Effector CD4-positive, alpha-beta T cell (primary cell): ENCODE data around the gene CNDP2.

Experiments used
- DNase-seq: peaks from one replicate; pipeline ENCODE4 v3.0.0-alpha.2; 2020

The CNDP2 gene

GRCh38 chr18:74501386-74501785 lies 5.2 kb downstream of the CNDP2 start:
- DNase-seq: no peak

DNA sequence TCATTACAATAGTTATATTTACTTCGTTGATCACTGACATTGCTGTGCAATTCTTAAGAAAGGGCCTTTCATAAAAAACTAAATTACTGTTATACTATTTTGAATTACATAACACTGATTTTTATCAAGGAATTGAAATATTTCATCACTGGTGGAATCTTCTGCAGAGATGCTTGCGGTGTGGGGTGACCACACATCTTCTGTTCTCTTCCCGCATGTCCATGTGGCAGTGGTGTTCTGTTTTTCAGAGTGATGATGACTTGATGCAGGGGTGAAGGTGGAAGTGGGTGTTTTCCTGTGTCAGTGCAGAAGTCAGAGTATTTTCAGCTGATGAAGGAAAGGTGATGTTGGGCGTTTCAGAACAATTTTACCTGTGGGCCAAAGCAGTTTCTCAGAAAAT lies 7.0 kb downstream of the CNDP2 start:
- DNase-seq: no peak

- no peak for DNase-seq
These were observed 9.6 kb downstream of the CNDP2 start for GRCh38 chr18:74505776-74506175.

DNA sequence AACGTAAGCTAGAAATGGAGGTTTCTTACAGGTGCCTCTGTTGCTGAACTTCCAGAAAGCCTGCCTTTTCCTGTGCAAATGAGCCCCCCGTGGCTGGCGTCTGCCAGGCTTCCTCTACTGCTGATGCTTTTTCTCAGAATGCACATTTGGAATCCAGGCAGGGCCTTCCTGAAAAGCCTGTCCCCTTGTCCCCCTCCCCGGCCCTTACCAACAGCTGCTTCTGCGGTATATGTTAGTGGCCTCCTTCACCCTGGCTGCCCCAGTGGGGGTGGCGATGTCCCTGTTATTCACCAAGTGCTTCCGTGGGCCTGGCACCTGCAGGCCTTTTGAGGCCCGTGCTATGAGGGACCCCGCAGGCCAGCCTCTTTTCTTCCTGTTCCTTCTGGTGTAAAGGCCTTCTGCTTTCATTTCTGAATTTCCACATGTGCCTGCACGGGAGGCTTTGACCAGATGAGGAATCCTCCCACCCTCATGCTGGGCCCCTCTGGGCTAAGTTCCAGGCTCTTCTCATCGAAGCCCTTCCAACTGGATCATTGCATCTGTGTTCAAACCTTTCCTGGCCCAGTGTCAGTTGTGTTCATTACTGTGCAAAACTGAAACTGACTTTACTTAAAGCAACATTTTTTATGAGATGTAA lies 10.4 kb downstream of the CNDP2 start:
- no peak for DNase-seq

DNA sequence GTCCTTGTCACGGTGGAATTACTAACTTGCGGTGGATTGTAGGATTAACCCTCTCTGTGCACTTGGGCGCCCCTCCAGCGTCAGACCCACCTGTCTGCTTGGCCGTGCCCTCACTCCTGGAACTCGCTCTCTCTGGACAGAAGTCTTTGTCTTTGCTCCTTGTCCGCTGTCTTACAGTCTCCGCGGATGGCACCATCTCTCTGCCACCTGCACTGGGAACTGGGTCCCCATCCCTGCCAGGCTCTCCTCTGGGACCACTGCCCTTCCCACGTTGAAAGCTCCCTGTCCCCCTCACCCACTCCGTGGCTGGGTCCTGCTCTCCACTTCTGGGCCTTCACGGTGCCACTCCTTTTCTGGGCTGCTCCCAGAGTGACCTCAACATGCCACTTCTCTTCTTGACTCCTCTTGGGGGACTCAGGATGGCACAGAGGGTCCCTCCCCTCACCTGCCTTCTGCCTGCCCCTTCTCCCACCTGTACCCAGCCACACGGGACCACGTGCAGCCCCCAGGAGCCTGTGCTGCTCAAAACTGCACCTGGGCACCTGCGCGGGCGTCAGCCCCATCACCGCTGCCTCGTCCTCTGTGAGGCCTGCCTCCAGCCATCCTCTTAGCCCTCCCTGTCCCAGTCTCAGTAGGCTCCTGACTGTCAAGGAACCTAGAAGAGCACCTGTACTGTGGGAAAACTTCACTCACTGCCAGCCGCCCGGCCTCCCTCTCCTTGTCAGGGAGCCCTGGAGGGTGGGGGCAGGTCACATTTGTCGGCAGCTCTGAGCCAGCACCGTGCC lies 11.1 kb downstream of the CNDP2 start:
- no peak for DNase-seq

- DNase-seq: no peak
These were observed 11.8 kb downstream of the CNDP2 start for GRCh38 chr18:74507927-74508326.

GRCh38 chr18:74508366-74508765 lies 12.2 kb downstream of the CNDP2 start:
- DNase-seq: no peak

- no peak for DNase-seq
These were observed 12.7 kb downstream of the CNDP2 start for GRCh38 chr18:74508821-74509225.

GRCh38 chr18:74509856-74510769 lies 13.9 kb downstream of the CNDP2 start:
- DNase-seq: no peak

DNA sequence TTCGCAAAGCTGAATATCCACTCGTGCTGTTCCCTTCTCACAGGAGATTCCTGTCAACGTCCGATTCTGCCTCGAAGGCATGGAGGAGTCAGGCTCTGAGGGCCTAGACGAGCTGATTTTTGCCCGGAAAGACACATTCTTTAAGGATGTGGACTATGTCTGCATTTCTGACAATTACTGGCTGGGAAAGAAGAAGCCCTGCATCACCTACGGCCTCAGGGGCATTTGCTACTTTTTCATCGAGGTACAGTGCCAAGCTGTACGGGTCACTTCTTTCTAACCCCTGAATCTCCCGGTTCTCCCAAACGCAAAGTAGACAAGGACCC lies 14.6 kb downstream of the CNDP2 start:
- no peak for DNase-seq

DNA sequence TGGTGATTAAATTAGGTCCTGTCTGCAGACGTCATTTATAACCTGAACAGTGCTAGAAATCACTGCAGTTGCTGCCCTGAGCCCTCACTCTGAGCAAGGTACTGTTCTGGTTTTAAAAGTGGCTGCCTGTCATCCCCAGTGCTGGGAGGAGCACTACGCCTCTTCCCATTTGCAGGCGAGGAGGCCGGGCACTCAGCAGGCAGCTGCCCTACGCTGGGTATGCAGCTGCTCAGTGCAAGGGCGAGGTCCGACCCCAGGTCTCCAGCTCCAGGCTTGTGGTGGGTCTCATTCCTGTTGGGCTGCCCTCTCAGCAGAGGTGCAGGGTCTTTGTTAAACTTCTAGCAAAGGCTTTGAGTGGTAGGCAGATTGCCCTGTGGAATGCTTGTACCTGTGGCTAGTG lies 15.7 kb downstream of the CNDP2 start:
- DNase-seq: no peak

- DNase-seq: no peak
These were observed 16.3 kb downstream of the CNDP2 start for GRCh38 chr18:74512321-74513053.

GRCh38 chr18:74513149-74513882 lies 17.2 kb downstream of the CNDP2 start:
- no peak for DNase-seq

DNA sequence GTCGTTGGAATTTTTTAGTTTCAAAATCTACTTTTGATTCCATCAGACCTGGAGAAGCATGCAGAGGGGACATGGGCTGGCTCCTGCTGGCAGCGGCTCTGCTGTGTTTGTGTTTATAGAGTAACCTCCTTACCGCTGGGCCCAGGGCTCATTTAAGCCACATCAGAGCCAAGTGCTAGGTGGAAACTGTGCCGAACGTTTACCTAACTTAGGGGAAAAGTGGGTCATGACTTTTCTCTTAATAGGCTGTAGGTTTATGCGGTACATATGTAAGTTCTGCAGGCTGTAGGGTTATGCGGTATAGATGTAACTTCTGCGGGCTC lies 17.7 kb downstream of the CNDP2 start:
- no peak for DNase-seq

DNA sequence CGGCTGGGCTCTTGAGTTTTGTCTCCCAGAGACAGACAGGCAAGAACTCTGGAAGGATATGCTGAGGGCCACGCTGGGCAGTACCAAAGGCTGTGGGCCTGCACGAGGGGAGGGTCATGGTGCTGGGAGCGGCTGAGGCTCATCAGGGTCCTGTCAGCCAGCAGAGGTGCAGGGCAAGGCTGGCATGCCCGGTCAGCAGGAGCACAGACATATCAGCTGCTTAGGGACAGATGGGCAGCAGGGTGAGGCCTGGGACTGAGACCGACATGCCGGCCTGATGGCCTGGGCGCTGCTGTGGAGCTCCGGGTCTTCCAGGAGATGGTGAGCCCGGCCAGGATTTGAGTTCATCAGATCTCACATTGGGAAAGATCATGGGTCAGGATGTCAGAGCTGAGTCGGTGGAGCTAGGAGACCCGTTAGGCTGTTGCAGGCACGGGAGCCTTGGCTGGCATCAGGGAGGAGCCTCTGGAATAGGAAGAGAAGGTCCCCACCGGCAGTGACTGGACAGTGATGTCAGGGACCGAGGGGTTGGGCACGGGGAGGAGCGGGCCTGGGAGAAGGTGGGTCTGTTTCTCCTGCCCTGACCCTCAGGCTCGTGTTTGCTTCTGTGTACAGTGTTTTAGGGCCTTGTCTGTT lies 18.8 kb downstream of the CNDP2 start:
- no peak for DNase-seq

DNA sequence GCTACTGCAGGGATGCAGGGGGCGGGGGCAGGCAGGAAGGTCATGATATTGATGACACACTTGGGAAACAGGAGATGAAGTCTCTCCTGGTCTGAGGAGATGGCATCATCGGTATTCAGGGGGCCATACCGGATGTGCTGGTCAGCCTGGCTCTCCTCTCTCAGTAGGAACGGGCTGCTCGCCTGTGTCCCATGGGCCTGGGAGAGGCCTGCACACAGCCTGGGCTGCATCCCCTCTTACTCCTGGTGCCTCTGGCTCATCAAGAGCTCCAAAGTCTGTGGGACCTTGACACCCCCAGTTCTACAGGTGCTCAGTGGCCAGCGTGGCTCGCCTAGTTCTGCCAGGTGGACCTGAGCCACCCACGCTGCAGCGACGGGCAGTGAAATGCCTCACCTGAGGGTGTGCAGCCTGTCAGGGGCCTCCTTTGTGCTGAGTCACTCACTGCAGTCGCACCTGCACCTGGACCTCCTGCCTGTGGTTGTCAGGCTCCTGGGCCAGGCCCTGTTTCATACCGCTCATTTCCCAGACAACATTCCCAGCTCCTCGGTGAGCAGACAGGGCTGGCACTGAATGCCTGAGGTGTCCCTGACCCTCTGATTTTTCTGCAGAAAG lies 19.6 kb downstream of the CNDP2 start:
- no peak for DNase-seq

DNA sequence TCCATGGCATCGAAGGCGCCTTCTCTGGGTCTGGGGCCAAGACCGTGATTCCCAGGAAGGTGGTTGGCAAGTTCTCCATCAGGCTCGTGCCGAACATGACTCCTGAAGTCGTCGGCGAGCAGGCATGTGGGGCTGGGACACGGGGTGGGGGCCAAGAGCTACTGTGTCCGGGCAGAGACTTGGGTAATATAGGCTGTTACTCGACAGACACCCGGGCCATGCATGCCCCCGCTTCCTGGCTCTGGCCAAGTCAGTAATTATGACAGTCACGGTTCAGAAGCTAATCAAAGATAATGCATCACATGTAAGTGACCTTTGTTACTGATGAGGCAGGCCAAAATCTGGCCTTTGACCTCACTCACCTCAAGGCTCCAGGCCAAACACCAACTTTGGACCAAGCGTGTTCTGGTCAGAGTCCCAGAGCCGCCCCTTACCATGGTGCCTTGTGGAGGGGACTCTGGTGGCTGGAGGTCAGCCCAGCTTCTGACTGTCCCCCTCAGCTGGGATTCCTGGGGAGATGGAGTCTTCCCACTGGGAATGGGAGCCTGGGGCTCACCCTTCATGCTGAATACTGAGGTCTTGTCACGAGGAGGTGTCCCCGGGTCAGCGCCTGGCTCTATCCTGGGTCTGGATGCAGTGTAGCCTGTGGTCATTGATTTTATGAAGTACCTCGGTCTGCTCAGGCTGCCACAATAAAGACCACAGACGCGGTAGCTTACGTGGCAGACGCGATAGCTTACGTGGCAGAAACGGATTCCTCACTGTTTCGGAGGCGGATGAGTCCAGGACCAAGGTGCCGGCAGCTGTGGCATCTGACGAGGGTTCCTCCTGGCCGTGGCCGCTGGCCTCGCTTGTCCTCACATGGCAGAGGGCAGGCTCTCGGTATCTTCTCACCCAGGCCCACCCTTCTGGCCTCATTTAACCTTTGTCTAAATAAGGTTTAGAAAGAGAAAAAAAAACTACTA lies 20.4 kb downstream of the CNDP2 start:
- DNase-seq: no peak

GRCh38 chr18:74517236-74517630 lies 21.1 kb downstream of the CNDP2 start:
- DNase-seq: no peak

- DNase-seq: no peak
These were observed 22.5 kb downstream of the CNDP2 start for GRCh38 chr18:74518456-74519295.
